ENCODE measurements around the gene PSD4. TPM values are rescaled to one million over a fixed set of nuclear protein-coding genes. Genes with fewer than 3 reads are reported as not detected.

Gene PSD4
- total and polyA plus RNA-seq, 10 of the 15 experiments (the other 5 are each of a cell fraction or from before 2014, with no cell fraction given), result 0.68 to 114 (median 35.1) TPM

DNA sequence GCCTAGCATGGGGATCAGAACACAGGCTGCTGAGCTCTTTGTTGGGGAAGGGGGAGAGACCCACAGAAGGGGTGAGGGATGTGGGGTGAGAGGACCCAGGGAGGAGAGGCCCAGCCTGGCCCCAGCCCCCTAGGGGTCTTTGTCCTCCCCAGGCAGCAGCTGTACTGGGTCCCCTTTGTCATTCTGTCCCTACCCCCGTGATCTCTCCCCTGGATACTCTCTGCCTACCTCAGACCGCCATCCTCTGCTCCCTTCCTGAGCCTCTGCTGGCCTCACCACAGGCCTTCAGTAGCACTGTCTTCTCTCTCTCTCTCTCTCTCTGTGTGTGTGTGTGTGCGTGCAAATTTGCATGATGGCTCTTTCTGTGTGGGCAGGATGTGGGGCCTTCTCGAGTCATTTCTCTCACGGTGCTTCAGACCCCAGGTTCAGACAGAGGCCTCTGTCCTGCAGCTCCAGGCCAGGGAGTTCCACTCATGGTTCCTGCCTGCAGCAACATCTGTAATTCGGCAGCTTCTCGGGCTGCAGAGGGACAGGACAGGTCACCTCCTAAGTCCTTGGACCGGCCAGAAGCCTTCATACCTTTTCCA, 1.4 kb downstream of the PSD4 start (continued):
- TF ChIP-seq POU2F2 (IDR thresholded peaks at IDR 0.05; ENCODE audit: borderline replicate concordance, low read depth, low read length) (peak; percentile 100), SREBF2 (IDR thresholded peaks at IDR 0.05; ENCODE audit: low read length) (no peak), RAD51 (IDR thresholded peaks at IDR 0.05) (no peak), LARP7 (IDR thresholded peaks at IDR 0.05) (no peak), RB1 (IDR thresholded peaks at IDR 0.05; ENCODE audit: borderline replicate concordance) (peak; percentile 79), HDAC2 (IDR thresholded peaks at IDR 0.05) (no peak), STAT1 (conservative IDR thresholded peaks at IDR 0.05) (no peak), PAX5 (IDR thresholded peaks at IDR 0.05; ENCODE audit: borderline replicate concordance, low read depth, low read length) (peak; percentile 91), GATAD2B (conservative IDR thresholded peaks at IDR 0.05; ENCODE audit: low read depth) (peak; percentile 38; the same call in 1 of the 2 replicates), CREM (IDR thresholded peaks at IDR 0.05; ENCODE audit: low read depth) (peak; percentile 91), TBL1XR1 (IDR thresholded peaks at IDR 0.05; ENCODE audit: low read depth, low read length) (peak; percentile 88; the same call in 1 of the 2 replicates), SRF (IDR thresholded peaks at IDR 0.05; ENCODE audit: low read depth in 2 of 2, low read length in 2 of 2) (peak in 1 of 2 experiments; percentile 62; a peak in 1 of 4 replicates), ZBED1 (IDR thresholded peaks at IDR 0.05; ENCODE audit: borderline replicate concordance) (peak; percentile 92; the same call in 1 of the 2 replicates), NFYA (IDR thresholded peaks at IDR 0.05; ENCODE audit: borderline replicate concordance, low read depth, low read length) (no peak), POLR2AphosphoS2 (IDR thresholded peaks at IDR 0.05; ENCODE audit: low read depth, low read length) (peak; percentile 95), BHLHE40 (IDR thresholded peaks at IDR 0.05; ENCODE audit: borderline replicate concordance in 1 of 2, low read depth in 2 of 2, low read length in 1 of 2) (peak; percentile 82 to 85), SMAD5 (IDR thresholded peaks at IDR 0.05; ENCODE audit: low read depth) (peak; percentile 40)
- TF ChIP-seq, protein P1, sequence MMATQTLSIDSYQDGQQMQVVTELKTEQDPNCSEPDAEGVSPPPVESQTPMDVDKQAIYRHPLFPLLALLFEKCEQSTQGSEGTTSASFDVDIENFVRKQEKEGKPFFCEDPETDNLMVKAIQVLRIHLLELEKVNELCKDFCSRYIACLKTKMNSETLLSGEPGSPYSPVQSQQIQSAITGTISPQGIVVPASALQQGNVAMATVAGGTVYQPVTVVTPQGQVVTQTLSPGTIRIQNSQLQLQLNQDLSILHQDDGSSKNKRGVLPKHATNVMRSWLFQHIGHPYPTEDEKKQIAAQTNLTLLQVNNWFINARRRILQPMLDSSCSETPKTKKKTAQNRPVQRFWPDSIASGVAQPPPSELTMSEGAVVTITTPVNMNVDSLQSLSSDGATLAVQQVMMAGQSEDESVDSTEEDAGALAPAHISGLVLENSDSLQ (IDR thresholded peaks at IDR 0.05), result peak; percentile 45; the same call in 1 of the 2 replicates
- TF ChIP-seq, protein P2, sequence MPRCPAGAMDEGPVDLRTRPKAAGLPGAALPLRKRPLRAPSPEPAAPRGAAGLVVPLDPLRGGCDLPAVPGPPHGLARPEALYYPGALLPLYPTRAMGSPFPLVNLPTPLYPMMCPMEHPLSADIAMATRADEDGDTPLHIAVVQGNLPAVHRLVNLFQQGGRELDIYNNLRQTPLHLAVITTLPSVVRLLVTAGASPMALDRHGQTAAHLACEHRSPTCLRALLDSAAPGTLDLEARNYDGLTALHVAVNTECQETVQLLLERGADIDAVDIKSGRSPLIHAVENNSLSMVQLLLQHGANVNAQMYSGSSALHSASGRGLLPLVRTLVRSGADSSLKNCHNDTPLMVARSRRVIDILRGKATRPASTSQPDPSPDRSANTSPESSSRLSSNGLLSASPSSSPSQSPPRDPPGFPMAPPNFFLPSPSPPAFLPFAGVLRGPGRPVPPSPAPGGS (IDR thresholded peaks at IDR 0.05; ENCODE audit: borderline replicate concordance, insufficient read depth, low read depth, low read length, poor library complexity, severe bottlenecking), result peak; percentile 93
- TF ChIP-seq, protein P3, sequence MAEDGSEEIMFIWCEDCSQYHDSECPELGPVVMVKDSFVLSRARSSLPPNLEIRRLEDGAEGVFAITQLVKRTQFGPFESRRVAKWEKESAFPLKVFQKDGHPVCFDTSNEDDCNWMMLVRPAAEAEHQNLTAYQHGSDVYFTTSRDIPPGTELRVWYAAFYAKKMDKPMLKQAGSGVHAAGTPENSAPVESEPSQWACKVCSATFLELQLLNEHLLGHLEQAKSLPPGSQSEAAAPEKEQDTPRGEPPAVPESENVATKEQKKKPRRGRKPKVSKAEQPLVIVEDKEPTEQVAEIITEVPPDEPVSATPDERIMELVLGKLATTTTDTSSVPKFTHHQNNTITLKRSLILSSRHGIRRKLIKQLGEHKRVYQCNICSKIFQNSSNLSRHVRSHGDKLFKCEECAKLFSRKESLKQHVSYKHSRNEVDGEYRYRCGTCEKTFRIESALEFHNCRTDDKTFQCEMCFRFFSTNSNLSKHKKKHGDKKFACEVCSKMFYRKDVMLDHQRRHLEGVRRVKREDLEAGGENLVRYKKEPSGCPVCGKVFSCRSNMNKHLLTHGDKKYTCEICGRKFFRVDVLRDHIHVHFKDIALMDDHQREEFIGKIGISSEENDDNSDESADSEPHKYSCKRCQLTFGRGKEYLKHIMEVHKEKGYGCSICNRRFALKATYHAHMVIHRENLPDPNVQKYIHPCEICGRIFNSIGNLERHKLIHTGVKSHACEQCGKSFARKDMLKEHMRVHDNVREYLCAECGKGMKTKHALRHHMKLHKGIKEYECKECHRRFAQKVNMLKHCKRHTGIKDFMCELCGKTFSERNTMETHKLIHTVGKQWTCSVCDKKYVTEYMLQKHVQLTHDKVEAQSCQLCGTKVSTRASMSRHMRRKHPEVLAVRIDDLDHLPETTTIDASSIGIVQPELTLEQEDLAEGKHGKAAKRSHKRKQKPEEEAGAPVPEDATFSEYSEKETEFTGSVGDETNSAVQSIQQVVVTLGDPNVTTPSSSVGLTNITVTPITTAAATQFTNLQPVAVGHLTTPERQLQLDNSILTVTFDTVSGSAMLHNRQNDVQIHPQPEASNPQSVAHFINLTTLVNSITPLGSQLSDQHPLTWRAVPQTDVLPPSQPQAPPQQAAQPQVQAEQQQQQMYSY (CRISPR knock-in tag; IDR thresholded peaks at IDR 0.05), result no peak
- TF ChIP-seq, protein P4, sequence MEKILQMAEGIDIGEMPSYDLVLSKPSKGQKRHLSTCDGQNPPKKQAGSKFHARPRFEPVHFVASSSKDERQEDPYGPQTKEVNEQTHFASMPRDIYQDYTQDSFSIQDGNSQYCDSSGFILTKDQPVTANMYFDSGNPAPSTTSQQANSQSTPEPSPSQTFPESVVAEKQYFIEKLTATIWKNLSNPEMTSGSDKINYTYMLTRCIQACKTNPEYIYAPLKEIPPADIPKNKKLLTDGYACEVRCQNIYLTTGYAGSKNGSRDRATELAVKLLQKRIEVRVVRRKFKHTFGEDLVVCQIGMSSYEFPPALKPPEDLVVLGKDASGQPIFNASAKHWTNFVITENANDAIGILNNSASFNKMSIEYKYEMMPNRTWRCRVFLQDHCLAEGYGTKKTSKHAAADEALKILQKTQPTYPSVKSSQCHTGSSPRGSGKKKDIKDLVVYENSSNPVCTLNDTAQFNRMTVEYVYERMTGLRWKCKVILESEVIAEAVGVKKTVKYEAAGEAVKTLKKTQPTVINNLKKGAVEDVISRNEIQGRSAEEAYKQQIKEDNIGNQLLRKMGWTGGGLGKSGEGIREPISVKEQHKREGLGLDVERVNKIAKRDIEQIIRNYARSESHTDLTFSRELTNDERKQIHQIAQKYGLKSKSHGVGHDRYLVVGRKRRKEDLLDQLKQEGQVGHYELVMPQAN (conservative IDR thresholded peaks at IDR 0.05), result 0 out of 2 replicates have a peak, but pooled peaks have one; percentile 18
- TF ChIP-seq, protein P5, sequence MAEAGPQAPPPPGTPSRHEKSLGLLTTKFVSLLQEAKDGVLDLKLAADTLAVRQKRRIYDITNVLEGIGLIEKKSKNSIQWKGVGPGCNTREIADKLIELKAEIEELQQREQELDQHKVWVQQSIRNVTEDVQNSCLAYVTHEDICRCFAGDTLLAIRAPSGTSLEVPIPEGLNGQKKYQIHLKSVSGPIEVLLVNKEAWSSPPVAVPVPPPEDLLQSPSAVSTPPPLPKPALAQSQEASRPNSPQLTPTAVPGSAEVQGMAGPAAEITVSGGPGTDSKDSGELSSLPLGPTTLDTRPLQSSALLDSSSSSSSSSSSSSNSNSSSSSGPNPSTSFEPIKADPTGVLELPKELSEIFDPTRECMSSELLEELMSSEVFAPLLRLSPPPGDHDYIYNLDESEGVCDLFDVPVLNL (IDR thresholded peaks at IDR 0.05; ENCODE audit: low read depth, low read length), result no peak

All from GM12878 (cell line).